GM18873 (cell line): ENCODE data around the gene GLIS2.

Source experiments
- ATAC-seq: cut with Tn5 transposase; IDR thresholded peaks from one replicate; pipeline ENCODE4 v1.9.1; 2021; ENCODE audit warnings: mild to moderate bottlenecking, moderate library complexity, moderate number of reproducible peaks; ENCODE audit not compliant: unreplicated experiment, low FRiP score

The GLIS2 gene

DNA sequence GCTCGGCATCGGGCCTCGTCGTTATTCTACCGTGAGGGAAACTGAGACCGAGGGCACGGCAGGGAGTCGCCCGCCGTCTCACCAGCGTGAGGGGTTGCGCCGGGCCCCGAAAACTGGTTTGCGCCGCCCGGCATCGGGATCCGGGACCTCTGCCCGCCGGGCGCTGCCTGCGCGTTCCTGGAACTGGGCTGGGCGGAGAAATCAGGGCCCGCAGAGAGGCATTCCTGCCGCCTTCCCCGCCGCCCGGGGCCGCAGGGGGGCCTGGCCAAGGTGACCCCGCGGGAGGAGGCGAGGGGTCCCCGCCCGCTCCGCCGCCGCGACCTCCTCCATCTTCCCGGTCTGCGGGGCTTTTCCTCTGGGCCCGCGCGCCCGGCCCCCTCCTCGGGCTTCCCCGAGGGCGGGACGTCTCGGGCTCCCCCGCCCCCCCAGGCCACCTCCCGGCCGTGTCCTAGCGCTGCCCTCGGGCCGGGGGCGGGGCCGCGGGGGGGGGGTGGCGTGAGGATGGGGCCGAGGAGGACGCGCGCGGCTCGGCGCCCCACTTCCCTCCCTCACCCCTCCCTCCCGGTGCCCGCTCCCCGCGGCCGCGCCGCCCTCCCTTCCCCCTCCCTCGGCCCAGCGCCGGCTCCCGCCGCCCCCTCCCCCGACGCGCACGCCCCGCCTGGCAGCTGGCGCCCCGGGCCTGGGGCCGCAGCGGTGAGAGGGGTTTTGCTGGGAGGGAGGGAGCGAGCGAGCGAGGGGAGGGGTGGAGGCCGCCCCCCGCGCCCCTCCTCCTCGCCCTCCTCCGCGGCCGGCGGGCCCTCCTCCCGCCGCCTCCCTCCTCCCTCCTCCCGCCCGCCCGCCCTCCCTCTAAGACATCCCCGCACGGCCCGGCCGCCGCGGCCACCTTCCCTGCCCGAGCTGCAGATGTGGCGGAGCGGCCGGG, at the start of gene GLIS2:
Gene GLIS2, plus strand, starts transcription at position 882 of the 922 bp plus-strand sequence. CDS start 16,214 bp downstream, outside the sequence.
- ATAC-seq = no peak

DNA sequence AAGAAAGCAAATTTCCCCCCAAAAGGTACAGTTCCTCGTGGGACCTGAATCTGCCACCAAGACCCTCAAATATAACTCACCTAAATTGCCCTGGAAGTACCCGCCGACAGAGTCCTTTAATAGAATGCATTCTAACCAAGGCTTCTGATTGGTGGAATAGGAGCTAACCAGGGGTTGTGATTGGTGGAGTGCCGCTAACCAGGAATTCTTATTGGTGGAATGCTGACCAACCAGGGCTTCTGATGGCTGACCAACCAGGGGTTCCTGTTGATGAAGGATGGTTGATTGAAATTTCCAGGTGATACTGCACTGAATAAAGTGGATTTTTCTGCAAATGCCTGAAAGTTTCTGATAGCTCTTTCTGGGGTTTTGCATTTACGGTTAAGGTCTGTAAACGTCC, 49.5 kb upstream of the GLIS2 start:
- no peak for ATAC-seq

- no peak for ATAC-seq
Observed at GRCh38 chr16:4270091-4270490, 45.8 kb upstream of the GLIS2 start.

DNA sequence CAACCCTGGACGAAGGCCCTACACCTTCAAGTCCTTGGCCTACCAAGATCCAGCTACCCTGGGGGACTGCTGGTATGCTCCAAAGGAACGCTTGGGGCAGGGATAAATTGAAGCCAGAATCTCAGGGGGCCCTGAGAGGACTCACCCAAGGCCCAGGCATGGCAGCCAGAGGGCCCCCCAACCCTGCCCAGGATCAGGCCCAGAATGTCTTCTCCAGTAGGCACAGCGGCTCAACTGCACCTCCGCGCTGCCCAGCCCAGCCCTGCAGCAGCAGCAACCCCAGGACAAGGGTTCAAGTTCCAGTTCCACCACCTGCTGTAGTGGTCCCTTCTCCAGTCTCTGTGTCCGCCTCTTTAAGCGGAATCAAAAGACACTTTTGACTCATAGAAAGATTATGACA, 45.3 kb upstream of the GLIS2 start:
- no peak for ATAC-seq

- ATAC-seq = no peak
Observed at GRCh38 chr16:4271176-4272113, 44.4 kb upstream of the GLIS2 start.

- no peak for ATAC-seq
Observed at GRCh38 chr16:4272114-4272956, 43.5 kb upstream of the GLIS2 start.

DNA sequence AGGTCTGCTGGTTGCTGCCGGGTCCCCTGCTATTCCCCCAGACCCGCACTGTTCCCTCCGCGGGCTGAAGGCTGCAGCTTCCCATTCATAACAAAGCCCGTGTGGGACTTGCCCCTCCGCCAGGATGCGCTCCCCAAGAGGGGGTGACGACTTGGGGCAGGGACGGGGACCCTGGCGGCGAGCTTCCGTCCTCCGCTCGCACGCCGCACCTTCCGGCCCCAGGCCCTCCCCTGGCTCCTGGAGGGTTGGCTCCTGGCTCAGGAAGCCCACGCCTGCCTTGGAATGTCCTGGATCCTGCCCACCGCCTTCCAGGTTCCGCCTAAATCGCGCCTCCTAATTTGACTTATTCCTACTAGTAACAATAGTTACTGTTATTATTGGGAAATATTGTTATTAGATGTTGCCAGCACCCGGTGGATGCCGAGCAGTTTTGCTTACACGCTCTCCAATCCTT, 42.0 kb upstream of the GLIS2 start:
- ATAC-seq = no peak

DNA sequence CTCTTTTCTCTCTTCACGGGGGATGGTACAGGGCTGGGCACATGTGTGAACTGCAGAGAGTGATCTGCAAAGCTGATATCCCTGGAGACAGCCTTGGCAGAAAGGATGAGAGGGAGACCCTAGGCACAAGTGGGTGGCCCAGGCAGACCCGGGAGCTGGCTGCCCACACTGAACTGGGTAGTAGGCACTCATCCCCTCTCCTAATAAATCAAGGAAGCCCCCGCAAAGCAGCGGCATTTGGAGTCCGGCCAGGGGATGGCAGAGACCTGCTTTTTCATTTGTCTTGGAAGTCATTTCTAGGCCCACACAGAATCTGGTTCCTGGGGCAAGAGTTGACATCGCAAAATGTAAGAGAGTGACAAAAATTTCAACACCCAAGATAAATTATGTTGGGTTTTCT, 40.0 kb upstream of the GLIS2 start:
- ATAC-seq = no peak

GRCh38 chr16:4277987-4278513, 37.8 kb upstream of the GLIS2 start:
- no peak for ATAC-seq

DNA sequence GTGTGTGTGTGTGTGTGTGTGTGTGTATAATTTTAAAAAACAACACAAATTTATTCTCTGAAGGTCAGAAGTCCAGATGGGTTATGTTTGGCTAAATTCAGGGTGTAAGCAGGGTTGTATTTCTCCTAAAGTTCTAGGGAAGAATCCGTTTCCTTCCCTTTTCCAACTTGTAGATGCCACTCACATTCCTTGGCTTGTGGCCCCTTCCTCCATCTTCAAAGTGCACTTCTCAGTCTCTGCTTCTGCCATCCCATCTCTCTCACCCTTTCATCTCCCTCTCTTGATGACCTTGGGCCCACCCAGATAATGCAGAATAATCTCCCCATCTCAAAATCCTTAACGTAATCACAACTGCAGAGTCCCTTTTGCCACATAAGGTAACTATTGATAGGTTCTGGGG, 35.2 kb upstream of the GLIS2 start:
- ATAC-seq = no peak

DNA sequence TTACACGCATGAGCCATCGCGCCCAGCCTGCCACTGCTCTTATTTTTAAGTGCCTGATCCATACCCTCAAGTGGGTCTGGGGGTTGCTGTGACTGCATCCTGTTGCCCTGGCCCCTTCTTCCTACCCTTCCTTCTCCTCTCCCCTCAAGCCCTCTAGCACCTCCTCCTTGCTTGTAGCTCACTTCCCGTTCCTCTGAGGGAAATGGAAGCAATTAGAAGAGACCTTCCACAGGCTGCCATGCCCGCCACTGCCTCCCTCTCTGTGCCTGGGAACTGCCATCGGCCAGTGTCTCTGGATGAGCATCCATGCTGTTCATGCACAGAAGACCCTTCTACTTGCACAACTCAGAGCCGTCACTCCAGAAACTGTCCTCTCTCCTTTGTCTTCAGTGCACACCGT, 32.4 kb upstream of the GLIS2 start:
- no peak for ATAC-seq

DNA sequence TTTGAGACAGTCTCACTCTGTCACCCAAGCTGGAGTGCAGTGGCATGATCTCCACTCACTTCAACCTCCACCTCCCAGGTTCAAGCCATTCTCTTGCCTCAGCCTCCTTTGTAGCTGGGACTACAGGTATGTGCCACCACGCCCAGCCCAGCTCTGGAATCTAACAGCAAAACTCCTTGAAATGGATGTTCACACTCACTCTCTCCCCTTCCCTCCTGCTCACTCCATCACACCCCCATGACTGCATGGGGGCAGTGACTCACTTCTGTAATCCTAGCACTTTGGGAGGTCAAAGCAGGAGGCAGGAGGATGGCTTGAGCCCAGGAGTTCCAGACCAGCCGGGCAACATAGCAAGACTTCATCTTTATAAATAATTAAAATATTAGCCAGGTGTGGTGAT, 31.9 kb upstream of the GLIS2 start:
- no peak for ATAC-seq

- ATAC-seq = no peak
Observed at GRCh38 chr16:4285167-4285566, 30.7 kb upstream of the GLIS2 start.

DNA sequence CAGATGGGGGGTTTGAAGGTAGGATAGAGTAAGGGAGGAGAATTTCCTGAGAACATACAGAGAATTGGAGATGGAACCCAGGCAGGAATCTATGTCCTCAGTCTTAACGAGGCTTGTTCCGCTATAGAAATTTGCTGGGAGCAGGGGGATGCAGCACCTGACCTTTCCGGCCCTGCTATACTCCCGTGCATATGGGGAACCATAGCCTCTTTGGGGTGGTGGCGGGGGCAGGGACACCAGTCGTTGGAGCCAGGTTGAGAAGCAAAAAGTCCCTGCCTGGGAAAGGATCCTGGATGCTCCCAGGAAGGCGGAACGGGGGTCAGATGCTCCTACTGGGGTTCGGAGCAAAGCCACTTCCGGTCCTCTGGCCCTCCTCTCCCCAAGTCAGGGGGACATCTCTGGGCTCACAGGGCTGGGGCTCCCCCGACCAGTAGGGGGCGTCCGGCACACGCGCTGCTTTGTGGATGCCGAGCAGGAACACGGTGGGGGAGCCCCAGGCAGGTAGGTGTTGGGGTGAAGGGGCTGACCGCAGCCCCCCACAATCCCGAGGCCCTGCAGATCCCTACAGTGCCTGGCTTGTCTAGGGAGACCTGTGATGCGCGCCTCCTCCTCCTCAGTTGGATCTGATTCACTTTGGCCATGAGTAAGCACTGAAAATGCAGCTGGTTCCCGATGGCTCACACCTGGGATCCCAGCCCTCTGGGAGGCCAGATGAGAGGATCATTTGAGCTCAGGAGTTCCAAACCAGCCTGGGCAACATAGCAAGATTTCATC, 27.5 kb upstream of the GLIS2 start:
- no peak for ATAC-seq

GRCh38 chr16:4290236-4290830, 25.5 kb upstream of the GLIS2 start:
- ATAC-seq = no peak

- no peak for ATAC-seq
Observed at GRCh38 chr16:4291699-4292098, 24.2 kb upstream of the GLIS2 start.

GRCh38 chr16:4293181-4293716, 22.6 kb upstream of the GLIS2 start:
- ATAC-seq = no peak

DNA sequence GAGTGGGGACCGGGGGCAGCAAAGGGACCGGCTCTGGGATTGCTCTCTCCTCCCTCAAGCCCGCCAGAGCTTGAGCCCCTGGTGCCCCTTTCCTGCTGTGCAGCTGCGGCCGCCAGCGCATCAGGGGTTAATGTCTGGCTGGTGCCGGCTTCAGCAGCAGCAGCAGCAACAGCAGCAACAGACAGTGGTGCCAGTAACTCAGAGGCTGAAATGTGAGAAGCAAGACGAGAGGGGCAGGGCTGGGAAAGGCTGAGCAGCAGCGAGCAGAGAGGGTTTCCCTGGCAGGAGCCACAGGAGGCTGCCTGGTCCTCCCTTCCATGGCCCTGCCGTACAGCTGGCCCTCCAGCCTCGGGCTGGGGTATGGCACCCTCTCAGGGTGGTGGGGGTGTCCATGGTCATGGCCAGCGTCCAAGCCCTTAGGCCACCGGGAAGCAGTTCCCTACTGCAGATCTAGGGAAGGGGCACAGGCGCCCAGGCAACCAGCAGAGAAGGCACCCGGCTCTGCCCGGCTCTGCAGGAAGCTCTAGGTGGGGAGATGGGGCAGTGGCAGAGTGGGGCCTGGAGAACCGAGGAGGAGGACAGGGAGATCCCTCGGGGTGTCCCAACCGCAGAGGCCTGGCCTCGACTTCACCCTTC, 21.9 kb upstream of the GLIS2 start:
- no peak for ATAC-seq
